Stimulated activated CD8-positive, alpha-beta memory T cell treated with anti-CD3 and anti-CD28 coated beads, Interleukin-12 subunit alpha, Interleukin-12 subunit beta, amount 100 ng/mL, for 24 hours (primary cell): ENCODE measurements around the gene WDCP.
A peak's percentile ranks its signal among the peaks of the same experiment; 100 is the strongest.
"Not testable (repeated sequence)": the region's sequence is repeated elsewhere in the genome, so short reads cannot be mapped to it uniquely, and the experiment has no call there.

Source experiments
- DNase-seq: peaks from one replicate; pipeline ENCODE4 v3.0.0-alpha.2; 2020; ENCODE audit errors: extremely low read depth

Gene WDCP, protein sequence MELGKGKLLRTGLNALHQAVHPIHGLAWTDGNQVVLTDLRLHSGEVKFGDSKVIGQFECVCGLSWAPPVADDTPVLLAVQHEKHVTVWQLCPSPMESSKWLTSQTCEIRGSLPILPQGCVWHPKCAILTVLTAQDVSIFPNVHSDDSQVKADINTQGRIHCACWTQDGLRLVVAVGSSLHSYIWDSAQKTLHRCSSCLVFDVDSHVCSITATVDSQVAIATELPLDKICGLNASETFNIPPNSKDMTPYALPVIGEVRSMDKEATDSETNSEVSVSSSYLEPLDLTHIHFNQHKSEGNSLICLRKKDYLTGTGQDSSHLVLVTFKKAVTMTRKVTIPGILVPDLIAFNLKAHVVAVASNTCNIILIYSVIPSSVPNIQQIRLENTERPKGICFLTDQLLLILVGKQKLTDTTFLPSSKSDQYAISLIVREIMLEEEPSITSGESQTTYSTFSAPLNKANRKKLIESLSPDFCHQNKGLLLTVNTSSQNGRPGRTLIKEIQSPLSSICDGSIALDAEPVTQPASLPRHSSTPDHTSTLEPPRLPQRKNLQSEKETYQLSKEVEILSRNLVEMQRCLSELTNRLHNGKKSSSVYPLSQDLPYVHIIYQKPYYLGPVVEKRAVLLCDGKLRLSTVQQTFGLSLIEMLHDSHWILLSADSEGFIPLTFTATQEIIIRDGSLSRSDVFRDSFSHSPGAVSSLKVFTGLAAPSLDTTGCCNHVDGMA

DNA sequence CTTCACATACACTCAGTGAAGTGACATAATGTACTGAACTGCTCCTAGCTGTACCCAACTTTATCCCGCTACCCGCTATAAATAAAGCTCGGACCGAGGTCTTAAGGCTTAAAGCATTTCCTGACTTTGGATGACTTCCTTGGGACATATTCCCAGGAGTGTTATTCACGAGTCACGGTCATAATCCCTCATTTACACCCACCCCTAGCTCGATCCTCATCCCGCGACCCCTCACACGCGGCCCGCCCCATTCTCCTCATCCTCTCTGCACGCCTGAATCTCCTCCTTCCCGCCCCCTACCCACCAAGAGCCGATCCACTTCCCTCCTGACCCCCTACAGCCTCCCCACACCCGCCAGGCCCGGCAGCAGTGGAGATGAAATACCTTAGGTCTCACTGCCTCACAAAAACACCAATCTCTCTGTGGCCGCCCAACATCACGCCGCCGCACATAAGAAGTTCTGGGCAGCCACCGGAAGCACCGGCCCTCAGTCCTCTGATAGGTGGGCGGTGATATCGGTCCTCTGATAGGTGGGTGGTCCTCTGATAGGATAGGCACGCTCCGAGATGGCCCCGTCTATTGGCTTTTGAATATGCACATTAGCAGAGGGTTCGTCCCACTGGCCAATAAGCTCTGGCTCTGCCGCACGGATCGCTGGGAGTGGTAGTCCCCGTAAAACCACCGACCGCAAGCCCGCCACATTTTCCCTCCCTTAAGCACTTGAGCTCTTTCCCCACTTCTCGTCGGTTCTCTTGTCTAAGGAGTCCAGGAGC is at the start of gene WDCP:
Gene WDCP, minus strand, starts transcription at position 462 of the 773 bp plus-strand sequence. CDS start 7,897 bp downstream, outside the sequence.
- peak; percentile 88 for DNase-seq

DNA sequence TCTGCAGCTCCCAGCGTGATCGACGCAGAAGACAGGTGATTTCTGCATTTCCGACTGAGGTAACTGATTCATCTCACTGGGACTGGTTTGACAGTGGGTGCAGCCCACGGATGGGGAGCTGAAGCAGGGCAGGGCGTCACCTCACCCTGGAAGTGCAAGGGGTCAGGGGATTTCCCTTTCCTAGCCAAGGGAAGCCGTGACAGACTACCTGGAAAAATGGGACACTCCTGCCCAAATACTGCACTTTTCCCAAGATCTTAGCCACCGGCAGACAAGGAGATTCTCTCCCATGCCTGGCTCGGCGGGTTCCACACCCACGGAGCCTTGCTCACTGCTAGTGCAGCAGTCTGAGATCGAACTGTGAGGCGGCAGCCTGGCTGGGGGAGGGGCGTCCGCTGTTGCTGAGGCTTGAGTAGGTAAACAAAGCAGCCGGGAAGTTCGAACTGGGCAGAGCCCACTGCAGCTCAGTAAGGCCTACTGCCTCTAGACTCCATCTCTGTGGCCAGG is 48.0 kb upstream of the WDCP start:
- not testable (repeated sequence) for DNase-seq

DNA sequence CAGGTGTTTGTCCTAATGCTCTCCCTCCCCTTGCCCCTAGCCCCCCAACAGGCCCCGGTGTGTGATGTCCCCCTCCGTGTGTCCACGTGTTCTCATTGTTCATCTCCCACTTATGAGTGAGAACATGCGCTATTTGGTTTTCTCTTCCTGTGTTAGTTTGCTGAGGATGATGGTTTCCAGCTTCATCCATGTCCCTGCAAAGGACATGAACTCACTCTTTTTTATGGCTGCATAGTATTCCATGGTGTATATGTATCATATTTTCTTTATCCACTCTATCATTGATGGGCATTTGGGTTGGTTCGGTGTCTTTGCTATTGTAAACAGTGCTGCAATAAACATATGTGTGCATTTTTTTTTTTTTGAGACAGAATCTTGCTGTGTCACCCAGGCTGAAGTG is 46.1 kb upstream of the WDCP start:
- not testable (repeated sequence) for DNase-seq

DNA sequence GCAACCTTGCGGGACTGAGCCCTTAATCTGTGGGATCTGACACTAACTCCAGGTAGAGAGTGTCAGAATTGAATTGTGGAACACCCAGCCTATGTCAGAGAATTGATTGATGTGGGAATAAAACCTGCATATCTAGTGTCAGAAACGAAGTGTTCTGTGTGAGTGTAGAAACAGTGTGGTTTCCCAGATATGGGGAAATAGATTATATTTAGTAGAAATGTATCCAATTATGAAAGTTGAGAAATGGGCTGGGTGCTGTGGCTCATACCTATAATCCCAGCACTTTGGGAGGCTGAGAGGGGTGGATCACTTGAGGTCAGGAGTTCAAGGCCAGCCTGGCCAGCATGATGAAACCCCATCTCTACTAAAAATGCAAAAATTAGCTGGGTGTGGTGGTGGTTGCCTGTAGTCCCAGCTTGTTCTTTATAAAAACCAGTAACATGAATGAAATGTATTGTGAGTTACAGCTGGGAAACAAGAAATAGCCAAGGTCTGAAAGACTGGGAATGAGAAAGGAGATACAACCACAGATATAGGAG is 41.7 kb upstream of the WDCP start:
- DNase-seq: no peak

DNA sequence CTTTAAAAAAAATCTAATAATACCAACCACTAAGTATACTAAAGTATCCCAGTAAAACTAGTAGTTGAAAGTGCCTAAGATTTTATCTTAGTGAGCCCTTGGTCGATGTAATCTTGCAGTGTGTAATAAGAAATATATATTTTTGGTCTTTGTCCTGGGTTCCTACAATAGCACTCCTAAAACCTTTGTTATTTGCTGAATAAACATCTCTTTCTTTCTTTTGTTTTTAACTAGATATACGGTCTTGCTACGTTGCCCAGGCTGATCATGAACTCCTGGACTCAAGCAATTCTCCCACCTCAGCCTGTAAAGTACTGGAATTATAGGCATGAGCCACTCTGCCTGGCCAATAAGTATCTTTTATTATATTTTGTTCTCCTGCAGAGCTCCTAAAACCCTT is 39.8 kb upstream of the WDCP start:
- no peak for DNase-seq

DNA sequence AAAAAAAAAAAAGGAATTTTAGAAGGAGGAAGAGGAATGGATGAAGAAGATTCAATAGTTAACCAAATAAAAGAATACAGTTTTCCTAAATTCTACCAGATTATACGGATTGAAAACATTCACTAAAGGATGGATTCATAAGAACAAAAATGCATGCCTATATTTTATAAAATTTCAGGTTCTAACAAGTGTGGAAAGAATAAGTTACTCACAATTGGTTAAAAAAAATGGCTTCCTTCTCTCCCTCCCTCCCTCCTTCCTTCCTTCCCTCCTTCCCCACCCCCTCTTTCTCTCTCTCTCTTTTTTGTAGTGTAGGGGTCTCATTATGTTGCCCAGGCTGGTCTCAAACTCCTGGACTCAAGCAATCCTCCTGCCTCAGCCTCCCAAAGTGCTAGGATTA is 39.0 kb upstream of the WDCP start:
- DNase-seq: no peak

DNA sequence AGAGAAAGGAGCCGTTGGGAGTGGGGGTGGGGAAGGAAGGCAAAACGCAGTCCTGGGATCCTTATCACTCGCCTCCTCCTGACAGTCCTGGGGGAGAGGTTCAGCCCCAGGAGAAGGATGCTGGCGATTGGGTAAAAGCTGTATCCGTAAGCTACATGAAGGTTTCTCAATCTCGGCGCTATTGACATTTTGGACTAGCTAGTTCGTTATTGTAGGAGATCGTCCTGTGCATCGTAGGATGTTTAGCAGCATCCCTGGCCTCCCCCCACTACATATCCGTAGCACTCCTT is 38.0 kb upstream of the WDCP start:
- no peak for DNase-seq

DNA sequence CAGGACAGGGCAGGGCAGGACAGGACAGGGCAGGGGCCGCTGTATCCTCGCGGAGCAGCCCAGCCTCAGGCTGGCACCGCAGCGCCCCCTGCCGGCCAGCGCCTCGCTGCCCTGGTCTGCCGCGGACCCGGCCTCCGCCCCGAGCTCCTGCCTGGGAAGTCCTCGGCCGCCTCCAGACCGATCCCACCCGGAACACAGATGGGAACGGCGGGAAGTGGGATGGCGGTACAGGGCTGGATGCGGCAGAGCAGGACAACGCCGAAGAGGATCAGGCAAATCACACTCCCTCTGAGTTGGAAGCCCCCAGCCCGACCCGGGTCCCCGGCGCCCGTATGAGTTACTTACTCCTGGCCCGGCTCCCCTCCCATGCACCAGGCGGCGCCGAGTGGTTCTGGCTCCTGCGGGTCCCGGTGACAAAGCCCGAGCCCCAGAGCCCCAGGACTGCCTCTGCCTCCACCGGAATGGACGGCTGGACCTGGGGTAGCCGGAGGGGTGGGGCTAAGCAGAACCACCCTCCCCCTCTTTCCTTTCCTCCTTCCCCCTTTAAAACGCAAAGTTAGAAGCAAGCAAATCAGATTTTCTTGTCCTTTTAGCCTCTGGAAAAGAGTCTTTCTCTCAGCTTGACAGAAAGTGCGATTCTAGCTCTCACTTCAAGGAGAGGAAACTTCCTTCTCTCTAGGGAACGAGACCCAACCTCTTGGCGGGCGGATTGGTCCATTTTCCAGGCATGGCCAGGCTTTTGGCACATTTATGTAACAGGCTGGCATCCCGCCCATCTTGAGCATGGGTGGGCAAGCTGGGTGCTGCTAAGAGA is 37.4 kb upstream of the WDCP start, which contains the start of gene TP53I3:
Gene TP53I3, minus strand, starts transcription at position 449 of the 814 bp plus-strand sequence. CDS start 508 bp downstream, outside the sequence.
- peak; percentile 53 for DNase-seq

DNA sequence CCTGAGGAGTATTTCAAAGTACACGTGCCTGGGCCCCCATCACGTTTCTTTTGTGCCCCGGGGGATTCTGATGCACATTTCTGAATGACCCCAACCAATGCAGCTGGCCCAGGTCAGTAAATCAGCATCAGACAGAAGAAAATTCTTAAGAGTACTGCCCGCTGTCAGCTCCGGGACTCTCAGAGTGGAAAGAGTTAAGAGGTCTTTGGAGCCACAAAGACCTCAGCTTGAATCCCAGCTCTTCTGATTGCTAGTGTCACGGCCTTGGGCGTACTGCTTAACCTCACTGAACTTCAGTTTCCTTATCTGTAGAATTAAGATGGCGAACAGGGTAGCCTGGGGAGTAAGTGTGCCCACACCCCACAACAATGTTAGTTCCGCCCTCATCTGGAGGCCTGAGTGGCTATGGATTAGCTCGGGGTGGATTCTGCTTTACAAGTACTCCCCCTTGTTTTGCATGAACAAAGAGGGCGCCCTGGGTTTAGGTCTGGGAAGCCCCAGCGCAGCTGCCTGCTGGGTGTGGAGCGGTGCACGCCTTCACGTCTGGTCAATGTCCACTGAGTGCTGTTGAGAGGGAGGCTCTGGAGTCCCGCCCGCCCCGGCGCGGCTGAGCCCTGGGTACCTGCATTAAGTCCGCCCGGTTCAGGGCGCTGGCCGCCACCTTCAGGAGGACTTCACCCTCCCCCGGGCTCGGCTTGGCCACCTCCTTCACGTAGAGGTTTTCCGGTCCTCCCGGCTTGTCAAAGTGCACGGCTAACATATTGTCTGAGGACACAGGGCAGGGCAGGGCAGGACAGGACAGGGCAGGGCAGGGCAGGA is 36.6 kb upstream of the WDCP start:
- DNase-seq: no peak

DNA sequence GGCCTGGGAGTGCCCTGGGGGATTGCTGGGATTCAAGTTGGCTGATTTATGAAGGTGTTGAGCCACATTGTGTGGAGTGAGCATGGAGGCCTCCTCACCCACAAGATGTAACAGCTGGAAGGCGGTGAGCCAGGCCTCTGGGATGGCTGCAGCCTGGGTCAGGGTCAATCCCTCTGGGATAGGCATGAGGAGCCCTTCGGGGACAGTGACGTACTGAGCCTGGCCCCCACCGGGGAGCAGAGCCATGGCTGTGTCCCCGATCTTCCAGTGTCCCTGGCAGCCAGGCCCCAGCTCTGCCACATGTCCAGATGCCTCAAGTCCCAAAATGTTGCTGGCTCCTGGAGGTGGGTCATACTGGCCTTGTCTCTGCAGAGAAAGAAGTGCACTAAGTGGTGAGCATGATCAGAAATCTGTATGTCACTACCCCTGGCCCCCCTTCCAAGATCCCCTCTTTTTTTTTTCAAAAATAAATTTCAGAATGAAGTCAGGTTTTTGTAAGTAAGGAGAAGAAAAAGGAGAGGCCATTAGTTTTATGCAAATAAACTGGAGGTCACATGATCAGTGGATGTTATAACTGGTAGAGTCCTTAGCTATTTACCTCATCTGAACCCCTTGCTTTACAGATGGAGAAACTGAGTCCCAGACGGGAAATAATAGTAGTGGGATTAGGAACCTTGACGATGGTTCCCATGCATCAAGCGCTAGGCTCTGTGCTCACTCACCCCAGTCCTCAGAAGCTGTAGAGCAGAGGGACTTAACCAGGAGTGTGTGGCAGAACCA is 35.8 kb upstream of the WDCP start:
- DNase-seq: no peak

DNA sequence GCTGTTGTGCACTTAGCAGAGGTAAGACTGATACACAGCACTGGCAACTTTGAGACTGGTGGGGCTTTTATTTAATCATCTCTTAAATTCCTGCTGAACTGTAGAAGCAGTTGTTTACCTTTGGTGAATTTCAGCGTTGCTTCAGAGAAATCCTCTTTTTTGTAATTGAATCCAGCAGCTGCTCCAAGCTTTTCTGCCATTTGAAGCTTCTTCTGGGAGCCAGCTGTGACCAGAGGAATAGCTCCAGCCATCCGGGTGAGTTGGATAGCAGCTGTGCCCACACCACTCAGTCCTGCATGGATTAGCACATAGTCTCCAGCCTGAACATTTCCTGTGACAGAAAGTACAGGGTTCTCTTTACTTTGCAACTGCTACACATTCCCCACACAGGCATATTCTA is 33.5 kb upstream of the WDCP start:
- DNase-seq: no peak

DNA sequence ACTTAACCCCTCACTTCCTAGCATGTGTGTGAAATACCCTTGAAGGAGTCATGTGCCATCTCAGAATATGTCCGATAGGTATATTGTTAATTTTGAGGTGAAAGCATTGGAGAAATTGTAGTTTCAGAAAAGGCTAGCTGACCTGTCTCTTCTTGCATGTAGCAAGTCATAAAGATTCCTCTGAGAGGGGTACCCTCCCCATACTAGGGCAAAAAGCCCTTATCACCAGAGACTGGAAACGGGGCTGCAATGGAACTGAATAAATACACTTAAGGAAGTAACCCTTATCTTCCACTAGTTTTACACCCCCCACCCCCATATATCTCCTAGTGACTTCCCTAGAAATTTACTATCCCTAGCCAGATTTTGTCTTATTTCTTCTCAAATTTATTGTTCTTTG is 30.7 kb upstream of the WDCP start:
- DNase-seq: no peak

DNA sequence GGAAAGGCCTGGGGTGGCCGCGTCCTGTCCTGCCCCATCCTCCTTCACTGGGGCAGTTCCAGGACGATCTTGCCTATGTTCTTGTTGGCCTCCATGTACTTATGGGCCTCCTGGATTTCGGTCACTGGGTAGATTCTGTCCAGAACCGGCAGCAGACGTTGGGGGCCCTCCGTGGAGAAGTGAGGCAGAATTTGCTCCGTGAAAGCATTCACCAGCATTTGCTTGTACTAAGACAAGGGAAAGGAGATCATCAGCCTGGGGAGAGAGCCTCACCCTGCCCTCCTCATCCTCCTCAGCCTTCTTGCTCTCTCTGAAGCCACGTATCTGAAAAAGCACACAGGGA is 30.3 kb upstream of the WDCP start:
- no peak for DNase-seq

DNA sequence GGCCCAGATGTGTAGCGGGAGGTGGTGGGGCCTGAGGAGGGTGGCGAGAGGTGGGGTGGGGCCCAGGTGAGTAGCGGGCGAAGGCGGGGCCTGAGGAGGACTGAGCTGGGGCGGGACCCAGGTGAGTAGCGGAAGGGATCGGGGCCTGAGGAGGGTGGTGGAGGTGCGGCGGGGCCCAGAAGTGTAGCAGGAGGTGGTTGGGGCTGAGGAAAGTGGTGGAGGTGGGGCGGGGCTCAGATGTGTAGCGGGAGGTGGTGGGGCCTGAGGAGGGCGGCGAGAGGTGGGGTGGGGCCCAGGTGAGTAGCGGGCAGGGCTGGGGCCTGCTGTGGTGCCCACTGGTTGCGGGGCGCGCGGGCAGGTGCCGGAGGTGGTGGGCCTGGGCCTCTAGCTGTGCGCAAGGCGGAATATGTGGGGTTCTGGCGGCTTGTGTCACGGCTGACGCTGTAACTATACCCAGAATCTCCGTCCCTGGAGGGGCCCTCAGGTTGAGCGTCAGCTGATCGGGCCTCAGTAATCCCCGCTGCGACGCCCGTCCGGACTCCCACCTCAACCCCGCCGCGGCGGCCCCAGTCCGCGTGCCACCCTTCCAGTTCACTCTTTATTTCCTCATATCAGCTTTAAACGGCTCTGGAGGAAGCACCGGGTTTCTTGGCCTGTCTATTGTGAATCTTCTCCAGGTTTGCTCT is 29.8 kb upstream of the WDCP start:
- no peak for DNase-seq

DNA sequence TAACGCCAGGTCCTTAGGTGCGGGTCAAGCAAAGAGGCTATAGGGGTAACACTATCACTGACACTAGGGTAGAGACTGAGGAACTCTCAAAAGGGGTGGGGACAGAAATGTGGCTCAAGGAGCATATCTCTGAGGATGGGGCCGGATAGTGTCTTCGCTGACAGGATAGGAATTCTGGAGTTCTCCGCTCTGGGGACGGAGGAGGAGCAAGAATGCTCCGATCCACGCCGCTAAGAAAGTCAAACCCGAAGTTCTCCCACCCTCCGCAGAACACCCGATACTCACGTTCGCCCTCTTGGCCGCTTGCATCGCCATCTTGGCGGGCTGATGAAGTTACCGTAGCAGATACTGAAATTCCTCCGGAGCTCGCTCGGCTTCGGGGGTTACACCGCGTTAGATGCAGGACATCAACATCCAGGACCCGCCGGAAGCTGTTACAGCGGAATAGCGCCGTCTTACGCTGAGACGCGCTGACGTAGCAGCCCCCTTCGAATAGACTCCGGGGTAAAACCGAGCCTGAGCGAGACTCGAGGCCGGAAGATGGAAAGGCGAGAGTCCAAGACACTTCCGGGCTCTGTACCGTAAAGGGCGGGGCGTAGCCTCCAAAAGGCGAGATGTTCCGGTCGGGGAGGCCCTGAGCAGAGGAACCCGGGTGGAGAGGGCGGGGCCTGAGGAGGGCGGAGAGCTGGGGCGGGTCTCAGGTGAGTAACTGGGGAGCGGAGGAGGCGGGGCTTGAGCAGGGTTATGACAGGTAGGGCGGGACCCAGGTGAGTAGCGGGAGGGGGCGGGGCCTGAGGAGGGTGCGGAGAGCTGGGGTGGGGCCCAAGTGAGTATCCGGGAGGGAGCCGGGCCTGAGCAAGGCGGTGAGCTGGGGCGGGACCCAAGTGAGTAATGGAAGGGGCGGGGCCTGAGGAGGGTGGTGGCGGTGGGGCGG is 29.0 kb upstream of the WDCP start, which contains the start of gene SF3B6:
Gene SF3B6, minus strand, starts transcription at position 412 of the 934 bp plus-strand sequence. Its CDS starts 97 bp downstream, at position 315.
- peak; percentile 98 for DNase-seq

DNA sequence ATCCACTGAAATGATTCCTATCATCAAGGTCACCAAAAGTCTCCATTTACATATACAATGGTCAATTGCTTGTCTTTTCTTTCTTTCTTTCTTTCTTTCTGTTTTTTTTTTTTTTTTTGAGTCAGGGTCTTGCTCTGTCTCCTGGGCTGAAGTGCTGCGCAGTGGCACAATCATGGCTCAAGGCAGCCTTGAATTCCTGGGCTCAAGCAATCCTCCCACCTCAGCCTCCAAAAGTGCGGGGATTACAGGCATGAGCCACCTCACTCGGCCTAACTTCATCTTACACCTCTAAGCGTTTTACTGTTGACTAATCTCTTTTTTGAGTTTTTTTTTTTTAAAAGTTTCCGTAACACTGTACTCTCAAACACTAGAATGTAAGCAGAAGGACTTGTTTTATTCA is 28.1 kb upstream of the WDCP start:
- no peak for DNase-seq

DNA sequence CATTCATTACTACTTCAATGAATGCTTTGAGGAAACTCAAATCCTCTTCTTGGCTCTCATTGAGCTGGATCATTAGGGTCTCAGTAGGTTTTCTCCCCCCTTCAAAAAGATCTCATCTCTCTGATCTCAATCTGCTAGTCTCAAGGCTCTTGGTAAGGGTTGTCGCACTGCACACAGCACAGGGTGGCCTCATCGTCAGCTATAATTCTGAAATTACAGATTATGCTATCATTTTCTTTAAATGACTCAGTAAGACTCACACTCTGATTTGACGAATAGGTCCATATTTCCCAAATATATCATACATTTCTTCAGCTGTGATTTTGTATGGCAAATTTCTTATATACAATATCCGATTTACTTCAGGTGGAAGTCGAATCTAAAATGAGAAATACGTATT is 26.6 kb upstream of the WDCP start:
- DNase-seq: no peak

DNA sequence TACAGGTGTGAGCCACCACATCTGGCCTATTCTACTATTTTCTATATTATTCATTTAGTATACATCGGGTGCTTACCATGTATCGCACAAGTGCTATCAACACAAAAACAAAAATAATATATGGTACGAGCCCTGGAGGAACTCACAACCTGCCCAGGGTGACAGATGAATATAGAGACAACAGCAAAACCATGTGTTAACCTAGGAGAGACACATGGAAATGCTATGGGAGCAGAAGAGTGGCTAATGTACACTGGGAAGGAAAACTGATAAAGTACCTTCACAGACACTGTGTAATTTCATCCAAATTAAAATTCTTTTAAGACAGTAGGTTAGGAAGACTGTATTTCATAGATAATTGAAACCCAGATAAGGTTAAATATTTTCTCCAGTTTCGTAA is 25.1 kb upstream of the WDCP start:
- DNase-seq: no peak
